K562 (cell line): ENCODE measurements around the gene PBX2. TPM values are rescaled to one million over a fixed set of nuclear protein-coding genes. Genes with fewer than 3 reads are reported as not detected.

Experiments used
- CEBPB ChIP-seq: fragments of 450-650 bp; IDR thresholded peaks from 2 replicates; pipeline ENCODE4 v1.6.1; 2016; ENCODE audit warnings: missing genetic modification characterization, missing compliant biosample characterization
- ETV1 ChIP-seq: fragments of 450-650 bp; conservative IDR thresholded peaks from 2 replicates; pipeline ENCODE4 v1.6.1; 2016; ENCODE audit warnings: missing genetic modification characterization, control low read depth, low read depth, missing compliant biosample characterization
- HLTF ChIP-seq: fragments of 450-650 bp; IDR thresholded peaks from 2 replicates; pipeline ENCODE4 v1.6.1; 2016
- KAT8 ChIP-seq: fragments of 450-650 bp; IDR thresholded peaks from 2 replicates; pipeline ENCODE4 v1.6.1; 2016; ENCODE audit warnings: low read depth, mild to moderate bottlenecking
- POLR2B ChIP-seq: fragments of 450-650 bp; IDR thresholded peaks from 2 replicates; pipeline ENCODE4 v1.6.1; 2018; ENCODE audit warnings: low read depth; ENCODE audit not compliant: partially characterized antibody
- SMAD4 ChIP-seq: fragments of 250-450 bp; sonication (Bioruptor Pico); conservative IDR thresholded peaks from 2 replicates; pipeline ENCODE4 v1.8.0; 2021; ENCODE audit warnings: inconsistent platforms, mild to moderate bottlenecking, moderate library complexity
- SMARCC2 ChIP-seq: fragments of 450-650 bp; IDR thresholded peaks from 2 replicates; pipeline ENCODE4 v1.6.1; 2017; ENCODE audit warnings: antibody characterized with exemption, moderate library complexity, mild to moderate bottlenecking, low read depth
- SREBF2 ChIP-seq: sonication (generic); formaldehyde crosslinking; IDR thresholded peaks from 2 replicates; pipeline ENCODE4 v1.4.0; 2020; ENCODE audit warnings: mild to moderate bottlenecking, missing genetic modification reagents
- TRIM28 ChIP-seq: fragments of 450-650 bp; IDR thresholded peaks from 2 replicates; pipeline ENCODE4 v1.6.1; 2017
- ZBTB49 ChIP-seq: sonication (generic); formaldehyde crosslinking; IDR thresholded peaks from 2 replicates; pipeline ENCODE4 v1.8.0; 2022; ENCODE audit warnings: missing genetic modification reagents, mild to moderate bottlenecking, borderline replicate concordance
- ZKSCAN1 ChIP-seq: fragments of 150-350 bp; IDR thresholded peaks from 2 replicates; pipeline ENCODE4 v1.6.1; 2016; ENCODE audit warnings: low read depth, low read length
- ZNF12 ChIP-seq: sonication (generic); formaldehyde crosslinking; IDR thresholded peaks from 2 replicates; pipeline ENCODE4 v1.4.0; 2020; ENCODE audit warnings: mild to moderate bottlenecking, missing genetic modification reagents
- ZNF239 ChIP-seq: fragments of 250-450 bp; sonication (Bioruptor Pico); IDR thresholded peaks from 2 replicates; pipeline ENCODE4 v1.4.0; 2020; ENCODE audit warnings: mild to moderate bottlenecking
- ZNF277 ChIP-seq: fragments of 250-450 bp; sonication (Bioruptor Pico); IDR thresholded peaks from 2 replicates; pipeline ENCODE4 v1.8.0; 2022; ENCODE audit warnings: inconsistent platforms, mild to moderate bottlenecking, moderate library complexity, borderline replicate concordance
- ZNF398 ChIP-seq: fragments of 250-450 bp; sonication (Bioruptor Pico); IDR thresholded peaks from 2 replicates; pipeline ENCODE4 v1.8.0; 2021; ENCODE audit warnings: moderate library complexity, mild to moderate bottlenecking, inconsistent platforms
- polyA plus RNA-seq, 8 experiments: library from polyadenylated mRNA; depleted of rRNA in 4 of 8; stranded (reverse) in 5 of 8; unstranded in 3 of 8; fragments of >200 nt; fragmentation: Nextera tagmentation in 2 of 8; fragmentation: Illumina TruSeq in 1 of 8; extraction: Ambion mirVana in 2 of 8; extraction: Trizol in 1 of 8; gene quantifications; 2 replicates each; pipeline versions ENCODE4 v1.2.1 to v1.2.3, GENCODE V29; 2011 to 2014; ENCODE audit warnings: inconsistent platforms in 1 of 8, missing spikeins in 1 of 8
- total RNA-seq, 7 experiments: library from RNA; depleted of rRNA in 6 of 7; stranded (reverse); fragments of >200 nt in 6 of 7; fragmentation: Illumina TruSeq in 2 of 7; extraction: Trizol in 2 of 7; gene quantifications; 2 replicates each; pipeline versions ENCODE4 v1.2.1 to v1.2.3, GENCODE V29; 2011 to 2021; ENCODE audit warnings: low replicate concordance in 1 of 7

PBX2 gene
- total and polyA plus RNA-seq, 9 of the 15 experiments (the other 6 are each of a cell fraction or from before 2014, with no cell fraction given) = 1.9 to 134 (median 62.5) TPM

- TF ChIP-seq ZBTB49 (CRISPR knock-in tag) = no peak
- no peak for TF ChIP-seq ZNF277 (CRISPR knock-in tag)
- no peak for TF ChIP-seq TRIM28
- peak; percentile 27; the same call in 1 of the 2 replicates for TF ChIP-seq ZNF239 (CRISPR knock-in tag)
- TF ChIP-seq SMAD4 (CRISPR knock-in tag) = peak; percentile 30
- TF ChIP-seq CEBPB = no peak
- no peak for TF ChIP-seq ZNF398 (CRISPR knock-in tag)
- no peak for TF ChIP-seq SMARCC2
- TF ChIP-seq HLTF = no peak
- TF ChIP-seq SREBF2 (CRISPR knock-in tag) = 0 out of 2 replicates have a peak, but pooled peaks have one; percentile 79
- TF ChIP-seq POLR2B = no peak
- TF ChIP-seq KAT8 = no peak
- TF ChIP-seq ZKSCAN1 = no peak
- TF ChIP-seq ETV1 (tag) = no peak
- 0 out of 2 replicates have a peak, but pooled peaks have one; percentile 66 for TF ChIP-seq ZNF12 (CRISPR knock-in tag)
Observed at GRCh38 chr6:32177183-32177787, 12.7 kb downstream of the PBX2 start (continued).
